Right lobe of liver (tissue), 6 donors: ENCODE data around the gene TNS1. TPM values are rescaled to one million over a fixed set of nuclear protein-coding genes. Genes with fewer than 3 reads are reported as not detected.
A peak's percentile ranks its signal among the peaks of the same experiment; 100 is the strongest.

Experiments
- ATAC-seq, 4 donors: fragments of 200-7000 bp; cut with Tn5 transposase; one replicate each; pipeline ENCODE4 v1.9.1; 2020; ENCODE audit warnings: mild to moderate bottlenecking in 4 of 4, moderate library complexity in 4 of 4
- DNase-seq, 3 donors: peaks; one replicate each; pipeline ENCODE4 v3.0.0-alpha.2; 2020
- H3K27ac ChIP-seq, 3 donors: fragments of 200-600 bp; one replicate each; pipeline ENCODE4 v1.8.0; 2022
- H3K27me3 ChIP-seq, 2 donors: fragments of 200-600 bp; one replicate each; pipeline ENCODE4 v1.8.0; 2022
- H3K36me3 ChIP-seq, 4 donors: fragments of 200-600 bp; sonication (generic) in 1 of 4; one replicate each; pipeline versions ENCODE4 v1.5.1 to v1.8.0; 2017 to 2022; ENCODE audit warnings: control low read depth in 1 of 4
- H3K4me1 ChIP-seq, 4 donors: fragments of 200-600 bp; sonication (generic) in 1 of 4; one replicate each; pipeline versions ENCODE4 v1.5.1 to v1.8.0; 2017 to 2022; ENCODE audit warnings: control low read depth in 1 of 4
- H3K4me3 ChIP-seq, 3 donors: fragments of 200-600 bp; one replicate each; pipeline ENCODE4 v1.8.0; 2022
- H3K9me3 ChIP-seq, 4 donors: fragments of 200-600 bp; sonication (generic) in 1 of 4; one replicate each; pipeline versions ENCODE4 v1.5.1 to v1.8.0; 2017 to 2022; ENCODE audit warnings: control low read depth in 1 of 4
- POLR2A ChIP-seq: fragments of 450-650 bp; IDR thresholded peaks from one replicate; pipeline ENCODE4 v1.6.1; 2017; ENCODE audit warnings: antibody characterized with exemption, mild to moderate bottlenecking
- WGBS: methylation state at CpG from one replicate; pipeline ENCODE4 v1.1.6; 2018; ENCODE audit warnings: low coverage, low lambda C conversion rate; ENCODE audit not compliant: insufficient coverage; ENCODE audit errors: missing lambda C conversion rate; 5-methylcytosine and 5-hydroxymethylcytosine counted together
- intact Hi-C, 2 donors: fragments of 100-400 bp; cut with DNase I; formaldehyde crosslinking; loops; one replicate each; pipeline versions ENCODE4 v1.11.2 to v1.14.1; 2022
- total RNA-seq, 6 experiments: library from RNA; depleted of rRNA in 2 of 6; stranded (reverse); fragments of >200 nt in 2 of 6; fragmentation: NEBNext Ultra II Directional in 3 of 6; extraction: Animal tissue kit (Norgen Biotek cat#: 25700) in 3 of 6; gene quantifications; one replicate each; pipeline versions ENCODE4 v1.1.0 to v1.2.4, GENCODE V29; 2016 to 2023
- TF ChIP-seq, protein P1 (sequence below), 4 donors: fragments of 200-600 bp in 3 of 4; fragments of 450-650 bp in 1 of 4; IDR thresholded peaks; one replicate each; pipeline versions ENCODE4 v1.5.1 to v1.8.0; 2016 to 2022; ENCODE audit warnings: antibody characterized with exemption in 4 of 4, mild to moderate bottlenecking in 2 of 4
- donor health status: DM: no; HTN: yes; CAD: no.
- donor health status: DM: no; HTN: no; CAD: no.
- donor health status: DM: no; HTN: no; CAD: no.
- donor health status: DM: no; HTN: yes; CAD: no.
- donor health status: DM: no; HTN: yes; CAD: no.

Gene TNS1
- total RNA-seq, 6 experiments from 2014 or later: 68.4 to 209 (median 99.2) TPM

DNA sequence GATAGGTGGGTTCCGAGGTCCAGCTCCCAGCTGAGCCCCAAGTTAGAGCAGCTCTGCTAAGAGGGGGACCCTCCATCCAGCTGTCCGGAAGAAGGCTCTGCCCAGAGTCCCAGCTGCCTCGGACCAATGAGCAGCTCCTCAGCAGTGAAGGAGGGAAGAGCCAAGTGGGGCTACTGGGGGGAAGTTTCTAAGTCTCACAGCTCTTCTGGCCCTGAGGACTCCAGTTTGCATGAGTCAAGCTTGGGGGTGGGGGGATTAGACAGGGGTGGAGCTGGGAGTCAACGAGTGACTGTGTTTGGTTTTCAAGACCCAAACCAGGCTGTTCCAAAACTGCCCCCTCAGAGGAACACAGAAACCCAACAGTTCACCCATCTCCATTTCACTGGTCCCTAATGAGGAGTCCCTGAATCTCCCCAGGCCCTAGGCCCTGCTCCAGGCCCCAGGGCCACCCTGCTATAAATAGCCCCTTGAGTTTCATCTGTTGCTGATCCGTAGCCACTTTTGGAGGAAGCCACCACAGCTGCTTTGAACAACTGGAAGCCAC is 100.9 kb downstream of the TNS1 start:
- DNase-seq (no peak), ATAC-seq (no peak)
- peaks cover 0 to 92% (median 58%) of the 10 kb centered on the region in 4 donors for H3K4me1 ChIP-seq
- H3K27ac ChIP-seq: peak overlapping the region; percentile 80 to 90 (median 87)
- peak overlapping the region in 1 of 3 donors; percentile 0 for H3K4me3 ChIP-seq
- H3K27me3 ChIP-seq: no peaks in the 10 kb centered on the region
- intact Hi-C loops: no loop called here
- H3K9me3 ChIP-seq: no peaks in the 10 kb centered on the region
- TF ChIP-seq, protein P1, sequence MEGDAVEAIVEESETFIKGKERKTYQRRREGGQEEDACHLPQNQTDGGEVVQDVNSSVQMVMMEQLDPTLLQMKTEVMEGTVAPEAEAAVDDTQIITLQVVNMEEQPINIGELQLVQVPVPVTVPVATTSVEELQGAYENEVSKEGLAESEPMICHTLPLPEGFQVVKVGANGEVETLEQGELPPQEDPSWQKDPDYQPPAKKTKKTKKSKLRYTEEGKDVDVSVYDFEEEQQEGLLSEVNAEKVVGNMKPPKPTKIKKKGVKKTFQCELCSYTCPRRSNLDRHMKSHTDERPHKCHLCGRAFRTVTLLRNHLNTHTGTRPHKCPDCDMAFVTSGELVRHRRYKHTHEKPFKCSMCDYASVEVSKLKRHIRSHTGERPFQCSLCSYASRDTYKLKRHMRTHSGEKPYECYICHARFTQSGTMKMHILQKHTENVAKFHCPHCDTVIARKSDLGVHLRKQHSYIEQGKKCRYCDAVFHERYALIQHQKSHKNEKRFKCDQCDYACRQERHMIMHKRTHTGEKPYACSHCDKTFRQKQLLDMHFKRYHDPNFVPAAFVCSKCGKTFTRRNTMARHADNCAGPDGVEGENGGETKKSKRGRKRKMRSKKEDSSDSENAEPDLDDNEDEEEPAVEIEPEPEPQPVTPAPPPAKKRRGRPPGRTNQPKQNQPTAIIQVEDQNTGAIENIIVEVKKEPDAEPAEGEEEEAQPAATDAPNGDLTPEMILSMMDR (IDR thresholded peaks at IDR 0.05): no peak
- TF ChIP-seq POLR2A: no peak
- WGBS: 0% methylated on average over 2 of the region's 5 CpGs
- peaks cover under 1 to 32% (median 7%) of the 10 kb centered on the region in 4 donors for H3K36me3 ChIP-seq

DNA sequence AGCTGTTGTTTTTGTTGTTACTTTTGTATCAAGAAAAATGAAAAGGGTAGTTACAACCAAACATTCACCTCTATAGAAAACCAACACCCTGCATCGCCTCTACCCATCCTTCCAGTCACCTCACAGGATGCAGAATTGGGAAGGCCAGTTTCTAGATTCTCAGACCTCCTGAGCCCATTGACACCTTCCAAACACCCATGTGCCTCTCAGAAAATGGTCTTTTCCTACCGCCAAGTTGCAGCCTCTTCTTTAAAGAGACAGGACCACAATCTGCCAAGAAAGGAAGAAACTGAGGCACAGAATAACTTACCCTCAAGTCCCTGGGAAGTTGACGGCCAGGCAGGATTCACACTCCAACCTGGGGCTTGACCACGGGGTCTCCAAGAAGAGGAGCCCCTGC is 101.4 kb downstream of the TNS1 start:
- ATAC-seq: no peak
- Histone ChIP-seq H3K27me3 (no peaks in the 10 kb centered on the region), H3K36me3 (peaks cover 6 to 37% (median 10%) of the 10 kb centered on the region in 4 donors), H3K27ac (peak overlapping the region; percentile 80 to 90 (median 87)), H3K4me3 (peak overlapping the region in 1 of 3 donors; percentile 0), H3K9me3 (no peaks in the 10 kb centered on the region), H3K4me1 (peaks cover 0 to 94% (median 60%) of the 10 kb centered on the region in 4 donors)
- DNase-seq: no peak
- intact Hi-C loops: no loop called here
- 77% methylated on average over 4 of the region's 4 CpGs for WGBS
- TF ChIP-seq, protein P1 (IDR thresholded peaks at IDR 0.05): no peak
- no peak for TF ChIP-seq POLR2A

DNA sequence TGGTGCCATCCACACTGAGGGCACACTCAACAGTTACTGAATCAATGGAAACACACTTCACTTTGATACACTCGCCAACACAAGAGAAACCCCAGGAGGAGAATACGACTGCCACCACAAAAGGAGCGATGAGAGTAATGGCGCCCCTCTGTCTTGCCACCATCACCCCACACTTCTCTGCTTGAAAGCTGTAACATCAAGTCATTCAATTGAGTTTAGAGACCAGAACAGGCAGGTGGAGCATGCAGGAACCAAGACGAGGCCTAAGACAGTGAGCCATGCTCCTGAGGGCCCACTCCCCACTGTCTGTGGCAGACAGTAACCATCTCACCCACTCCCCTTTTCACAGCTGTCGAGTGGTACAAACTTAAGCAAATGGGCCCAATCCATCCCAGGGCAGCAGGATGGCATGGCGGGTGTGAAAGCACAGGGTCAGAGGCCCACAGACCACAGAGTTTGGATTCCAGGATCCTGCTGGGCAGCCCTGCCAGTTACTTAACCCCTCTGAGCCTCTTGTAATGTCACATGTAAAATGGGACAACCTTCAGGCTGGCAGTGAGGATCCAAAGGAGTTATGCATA is 101.9 kb downstream of the TNS1 start:
- H3K4me1 ChIP-seq: peaks cover 0 to 95% (median 58%) of the 10 kb centered on the region in 4 donors
- H3K4me3 ChIP-seq: no peak overlapping the region
- TF ChIP-seq, protein P1 (IDR thresholded peaks at IDR 0.05): no peak
- no peak for TF ChIP-seq POLR2A
- H3K27ac ChIP-seq: peak overlapping the region; percentile 80 to 87 (median 81)
- peaks cover 7 to 39% (median 14%) of the 10 kb centered on the region in 4 donors for H3K36me3 ChIP-seq
- H3K9me3 ChIP-seq: no peaks in the 10 kb centered on the region
- intact Hi-C loops: no loop called here
- DNase-seq: no peak
- H3K27me3 ChIP-seq: no peaks in the 10 kb centered on the region
- 92% methylated on average over 2 of the region's 7 CpGs for WGBS
- ATAC-seq: no peak

DNA sequence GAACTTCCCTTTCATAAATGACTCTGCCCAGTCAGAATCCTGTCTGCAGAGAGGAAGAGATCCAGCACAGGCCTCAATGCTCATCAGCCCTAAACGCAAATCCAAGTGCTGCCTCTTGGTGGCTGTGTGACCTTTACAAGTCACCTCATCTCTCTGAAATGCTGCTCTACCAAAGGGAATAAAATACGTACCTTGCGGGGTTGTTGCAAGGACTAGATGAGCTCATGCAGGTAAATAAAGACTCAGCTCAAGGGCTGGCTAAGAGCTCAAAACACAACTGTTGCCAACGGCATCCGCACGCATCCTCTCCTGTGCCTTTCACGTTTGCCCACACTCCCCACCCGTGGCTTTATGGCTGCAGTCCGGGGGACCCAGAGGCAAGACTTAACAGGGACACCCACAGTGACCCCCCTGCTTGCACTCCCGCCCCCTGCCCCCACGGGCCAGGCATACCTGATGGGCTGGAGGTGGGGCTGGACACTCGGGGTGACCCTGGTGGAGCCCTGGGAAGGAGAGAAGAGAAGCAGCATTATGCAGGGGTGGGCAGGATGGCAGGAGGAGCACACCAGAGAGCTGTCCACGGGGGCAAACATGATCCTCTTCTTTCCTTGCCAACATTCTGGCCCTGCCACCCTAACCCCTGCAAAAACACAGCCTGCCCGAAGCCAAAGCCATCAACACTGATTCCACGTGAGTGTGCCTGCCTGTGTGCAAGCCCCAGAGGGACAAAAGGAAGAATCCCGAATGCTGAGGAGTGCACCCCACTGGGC is 102.6 kb downstream of the TNS1 start:
- intact Hi-C loops: no loop called here
- Histone ChIP-seq H3K9me3 (no peaks in the 10 kb centered on the region), H3K27me3 (no peaks in the 10 kb centered on the region), H3K27ac (peak overlapping the region; percentile 70 to 87 (median 81)), H3K4me1 (peaks cover 0 to 89% (median 54%) of the 10 kb centered on the region in 4 donors), H3K36me3 (peaks cover 7 to 44% (median 15%) of the 10 kb centered on the region in 4 donors), H3K4me3 (no peak overlapping the region)
- WGBS: 30% methylated on average over 9 of the region's 16 CpGs
- ATAC-seq (peak in 1 of 4 donors; percentile 20), DNase-seq (peak in 1 of 3 donors; percentile 58)
- TF ChIP-seq, protein P1 (IDR thresholded peaks at IDR 0.05): no peak
